HG03135 (cell line): ENCODE data around the gene CAMKV.
"Not testable (repeated sequence)": the region's sequence is repeated elsewhere in the genome, so short reads cannot be mapped to it uniquely, and the experiment has no call there.

Experiments used
- ATAC-seq: cut with Tn5 transposase; IDR thresholded peaks from one replicate; pipeline ENCODE4 v1.9.1; 2021; ENCODE audit warnings: mild to moderate bottlenecking, moderate library complexity; ENCODE audit not compliant: unreplicated experiment

The CAMKV gene

GRCh38 chr3:49869525-49870126 is at the start of gene CAMKV:
Gene CAMKV (minus strand): TSS chr3:49869906. CDS start chr3:49862388, 7,518 bp downstream.
- no peak for ATAC-seq

GRCh38 chr3:49917806-49918590 is 48.3 kb upstream of the CAMKV start:
- not testable (repeated sequence) for ATAC-seq

GRCh38 chr3:49916686-49917085 is 47.0 kb upstream of the CAMKV start:
- no peak for ATAC-seq

DNA sequence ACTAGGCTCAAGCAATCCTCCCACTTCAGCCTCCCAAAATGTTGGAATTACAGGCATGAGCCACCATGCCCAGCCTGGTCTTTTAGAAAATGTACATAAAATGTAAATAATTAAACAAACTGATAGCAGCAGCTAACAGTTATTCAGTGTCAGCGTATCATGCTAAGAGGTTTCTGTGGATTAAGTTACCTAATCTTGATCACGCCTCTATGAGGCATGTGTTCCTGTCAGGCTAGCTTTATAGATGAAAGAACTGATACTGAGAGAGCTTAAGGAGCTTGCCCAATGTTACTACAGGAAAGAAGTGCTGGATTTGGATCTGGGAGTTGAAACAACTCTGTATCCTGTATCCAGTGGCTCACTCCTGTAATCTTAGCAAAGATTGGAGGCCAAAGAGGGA is 45.2 kb upstream of the CAMKV start:
- ATAC-seq = no peak

DNA sequence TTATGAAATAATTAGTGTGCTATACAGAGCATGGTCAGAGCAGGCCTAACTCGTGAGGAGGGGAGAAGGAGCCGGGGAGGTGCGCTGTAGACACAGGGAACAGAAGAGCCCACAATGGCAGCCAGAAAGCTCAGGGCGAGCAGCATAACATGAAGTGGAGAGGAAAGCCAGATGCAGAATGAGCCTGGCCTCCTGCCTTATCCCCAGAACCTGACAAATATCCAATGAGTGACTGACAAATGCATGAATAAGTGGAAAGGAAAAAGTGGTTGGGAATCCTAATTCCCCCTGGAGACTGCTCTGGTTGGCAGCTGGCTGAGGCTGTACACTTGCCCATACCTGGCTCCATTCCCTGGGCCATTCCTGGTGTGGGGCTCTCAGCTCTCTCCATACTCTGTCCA is 43.2 kb upstream of the CAMKV start:
- ATAC-seq = no peak

DNA sequence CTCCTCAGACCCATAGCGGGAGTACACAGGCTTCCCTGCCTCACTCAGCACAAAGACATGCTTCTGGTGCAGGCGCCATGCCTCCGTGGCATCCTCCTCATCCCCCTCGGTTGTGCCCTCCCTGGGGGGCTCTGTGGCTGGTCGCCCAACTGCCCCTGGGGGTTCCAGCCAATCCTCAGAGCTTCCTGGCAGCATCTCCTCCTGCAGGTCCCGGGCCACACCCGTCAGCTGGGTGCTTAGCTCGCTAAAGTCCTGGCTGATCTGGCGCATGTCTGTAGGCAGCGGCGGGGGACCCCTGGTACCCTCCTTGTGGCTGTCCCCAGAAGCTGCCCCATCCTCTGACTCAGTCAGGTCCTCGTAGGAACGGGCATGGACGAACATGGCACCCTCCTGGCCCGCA is 41.9 kb upstream of the CAMKV start:
- no peak for ATAC-seq

DNA sequence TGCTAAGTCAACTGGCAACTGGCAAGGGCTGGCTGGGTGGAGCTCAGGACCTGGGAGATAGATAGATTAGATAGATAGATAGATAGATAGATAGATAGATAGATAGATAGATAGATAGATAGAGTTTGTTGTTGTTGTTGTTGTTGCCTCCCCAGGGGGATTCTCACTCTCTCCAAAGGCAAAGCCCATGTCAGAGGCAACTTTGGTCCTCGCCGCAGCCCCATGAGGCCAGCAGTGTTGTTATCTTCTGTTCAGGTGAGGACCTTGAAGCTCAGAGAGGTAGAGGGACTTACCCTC is 41.4 kb upstream of the CAMKV start:
- ATAC-seq = no peak

DNA sequence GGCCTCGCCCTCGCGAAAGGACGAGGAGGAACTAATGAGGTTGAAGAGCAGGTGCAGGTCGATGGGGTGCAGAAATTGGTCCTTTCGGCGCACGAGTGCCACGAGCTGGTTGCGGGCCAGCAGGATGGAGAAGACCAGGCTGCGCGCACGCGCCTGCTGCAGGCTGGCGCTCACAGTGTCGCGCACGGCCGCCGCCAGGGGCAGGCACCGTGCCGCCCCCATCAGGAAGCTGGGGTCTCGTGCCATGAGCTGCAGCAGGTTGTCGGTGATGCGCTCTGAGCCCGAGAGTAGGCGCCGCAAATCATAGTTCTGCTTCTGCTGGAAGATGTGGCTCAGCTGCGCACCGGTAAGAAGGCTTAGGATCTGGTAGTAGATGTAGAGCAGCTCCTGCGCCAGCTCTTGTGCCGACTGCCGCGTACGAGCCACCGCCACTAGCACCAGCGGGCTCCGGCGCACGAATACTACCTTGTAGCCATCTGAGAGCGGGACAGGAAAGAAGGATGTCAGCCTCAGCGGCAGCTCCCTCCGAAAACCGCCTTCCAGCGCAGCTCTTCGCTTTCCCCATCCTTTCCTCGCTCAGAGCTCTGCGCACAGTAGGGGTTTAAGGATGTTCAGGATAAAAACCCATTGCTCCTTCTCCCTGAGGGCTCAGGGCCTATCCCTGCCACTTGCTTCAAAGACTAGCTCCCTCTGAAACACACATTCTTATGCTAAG is 40.9 kb upstream of the CAMKV start:
- ATAC-seq = no peak

DNA sequence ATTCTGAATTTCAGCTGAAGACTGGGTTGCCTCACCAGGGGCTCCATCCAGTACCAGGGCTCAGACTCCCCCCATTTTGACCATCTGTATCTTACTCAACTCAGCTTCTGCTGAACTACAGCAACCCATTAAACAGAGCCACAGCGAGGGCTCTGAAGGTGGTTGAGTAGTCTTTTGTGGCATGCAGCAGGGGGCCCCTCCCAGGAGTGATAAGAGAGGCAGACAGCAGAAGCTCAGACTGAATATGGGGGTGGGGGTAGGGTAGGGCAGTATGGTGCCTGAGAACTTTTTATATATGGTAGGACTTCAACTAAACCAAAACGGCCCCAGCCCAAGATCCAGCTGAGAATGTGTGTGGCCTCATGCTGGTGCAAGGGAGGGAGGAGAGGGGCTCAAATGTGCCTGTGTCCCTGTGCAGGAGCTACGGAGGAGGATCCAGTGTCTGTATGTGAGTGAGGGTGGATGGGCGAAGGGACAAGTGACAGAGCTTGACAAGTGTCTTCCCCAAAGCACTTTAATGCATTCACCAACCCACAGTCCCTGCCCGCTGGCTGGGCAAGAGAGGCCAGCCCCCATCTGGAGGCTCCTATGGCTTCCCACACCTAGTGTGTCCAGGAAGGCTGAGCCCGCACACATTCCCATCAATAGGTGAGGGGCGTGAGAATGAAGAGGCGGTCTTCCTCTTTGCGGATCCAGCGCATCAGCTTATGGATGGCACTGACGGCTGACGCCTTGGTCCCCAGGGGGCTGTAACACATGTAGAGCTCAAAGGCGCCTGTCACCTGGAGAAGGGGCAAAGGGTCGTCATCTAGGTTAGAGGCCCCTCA is 38.9 kb upstream of the CAMKV start:
- no peak for ATAC-seq

DNA sequence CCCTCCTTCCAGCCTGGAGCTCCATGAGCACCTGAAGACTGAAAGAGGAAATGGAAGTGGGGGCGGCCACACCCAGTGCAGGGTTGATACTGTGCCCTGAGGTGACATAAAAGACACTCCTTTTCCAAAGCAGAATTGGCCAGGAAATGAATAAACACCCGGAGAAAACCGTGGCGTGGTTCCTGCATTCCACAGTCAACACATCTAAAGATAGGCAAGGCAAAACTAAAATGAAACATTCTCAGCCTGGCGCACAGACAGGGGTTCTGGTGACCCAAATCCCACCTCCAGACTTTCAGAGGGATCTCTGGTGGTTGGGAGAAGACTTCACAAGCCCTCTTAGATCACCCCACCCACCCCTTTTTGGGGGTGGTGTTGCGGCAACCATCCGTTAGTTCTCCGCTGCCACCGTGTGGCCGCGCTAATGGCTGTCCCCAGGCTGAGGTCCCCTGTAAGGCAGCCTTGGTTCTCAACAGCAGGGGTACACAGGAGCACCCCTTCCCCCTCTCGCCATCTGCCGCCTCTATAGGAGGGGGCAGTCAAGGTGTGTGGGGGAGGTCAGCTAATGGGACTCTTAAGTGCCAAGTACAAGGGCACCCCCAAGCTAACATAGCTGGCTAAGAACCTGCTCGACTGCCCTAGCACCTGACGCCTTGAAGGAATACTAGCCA is 36.5 kb upstream of the CAMKV start:
- ATAC-seq = no peak

DNA sequence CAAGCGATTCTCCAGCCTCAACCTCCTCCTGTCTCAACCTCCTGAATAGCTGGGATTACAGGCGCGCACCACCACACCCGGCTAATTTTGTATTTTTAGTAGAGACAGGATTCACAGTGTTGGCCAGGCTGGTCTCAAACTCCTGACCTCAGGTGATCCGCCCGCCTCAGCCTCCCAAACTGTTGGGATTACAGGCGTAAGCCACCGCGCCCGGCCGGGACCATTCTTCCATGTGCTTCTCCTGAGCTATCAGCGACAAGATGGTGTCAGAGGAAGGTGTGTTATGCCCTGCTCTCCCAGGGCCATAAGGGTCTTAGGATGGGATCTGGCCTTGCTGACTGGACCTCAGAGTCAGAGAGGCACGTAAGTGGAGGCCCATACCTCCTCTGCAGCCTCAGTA is 34.7 kb upstream of the CAMKV start:
- ATAC-seq = not testable (repeated sequence)

DNA sequence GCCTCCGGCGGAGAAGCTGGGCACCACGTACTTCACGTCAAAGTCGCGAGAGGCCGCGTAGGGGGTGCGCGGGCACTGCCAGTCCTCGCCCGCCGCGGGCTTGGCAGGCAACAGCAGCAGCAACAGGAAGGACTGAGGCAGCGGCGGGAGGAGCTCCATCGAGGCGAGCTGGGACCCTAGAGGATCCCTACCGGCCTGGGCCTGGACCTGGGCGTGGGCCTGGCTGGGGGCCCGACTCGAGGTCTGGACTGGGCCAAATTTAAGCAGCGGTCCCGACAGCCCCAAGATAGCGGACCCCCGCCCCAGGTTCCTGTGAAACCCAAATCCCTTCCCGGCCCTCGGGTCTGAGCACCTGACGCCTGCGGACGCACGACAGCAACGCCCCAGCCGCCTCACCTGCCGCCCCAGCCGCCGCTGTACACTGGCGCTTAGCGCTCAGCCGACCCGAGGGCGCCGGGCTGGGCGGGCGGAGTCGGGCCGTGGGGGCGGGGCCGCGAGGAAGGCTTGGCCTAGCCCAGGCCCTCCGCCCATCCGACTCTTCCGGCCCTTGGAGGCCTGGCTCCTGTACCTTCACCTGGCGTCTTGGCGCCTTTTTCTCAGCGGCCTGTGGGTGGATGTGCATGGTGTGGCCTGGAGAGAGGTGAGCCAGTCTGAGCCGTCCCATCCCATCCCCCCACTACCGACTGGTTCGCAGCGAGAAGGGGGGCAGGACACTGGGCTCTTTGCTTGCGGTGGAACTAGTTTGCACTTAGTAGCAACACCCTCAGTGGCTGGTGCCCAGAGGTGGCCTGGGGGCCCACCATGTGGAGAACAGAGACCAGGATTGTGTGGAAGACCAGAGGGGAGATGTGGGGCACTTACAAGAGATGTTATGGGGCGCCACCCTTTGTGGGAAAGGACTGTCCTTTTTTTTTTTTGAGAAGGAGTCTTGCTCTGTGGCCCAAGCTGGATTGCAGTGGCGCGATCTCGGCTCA is 34.0 kb upstream of the CAMKV start, which contains the start of gene MST1R:
Gene MST1R (minus strand): TSS at position 423 of the 974 bp plus-strand sequence. CDS start 264 bp downstream, at position 159.
- ATAC-seq = peak; percentile 64

GRCh38 chr3:49902511-49903345 is 33.0 kb upstream of the CAMKV start:
- no peak for ATAC-seq

GRCh38 chr3:49901366-49902339 is 31.9 kb upstream of the CAMKV start:
- no peak for ATAC-seq

DNA sequence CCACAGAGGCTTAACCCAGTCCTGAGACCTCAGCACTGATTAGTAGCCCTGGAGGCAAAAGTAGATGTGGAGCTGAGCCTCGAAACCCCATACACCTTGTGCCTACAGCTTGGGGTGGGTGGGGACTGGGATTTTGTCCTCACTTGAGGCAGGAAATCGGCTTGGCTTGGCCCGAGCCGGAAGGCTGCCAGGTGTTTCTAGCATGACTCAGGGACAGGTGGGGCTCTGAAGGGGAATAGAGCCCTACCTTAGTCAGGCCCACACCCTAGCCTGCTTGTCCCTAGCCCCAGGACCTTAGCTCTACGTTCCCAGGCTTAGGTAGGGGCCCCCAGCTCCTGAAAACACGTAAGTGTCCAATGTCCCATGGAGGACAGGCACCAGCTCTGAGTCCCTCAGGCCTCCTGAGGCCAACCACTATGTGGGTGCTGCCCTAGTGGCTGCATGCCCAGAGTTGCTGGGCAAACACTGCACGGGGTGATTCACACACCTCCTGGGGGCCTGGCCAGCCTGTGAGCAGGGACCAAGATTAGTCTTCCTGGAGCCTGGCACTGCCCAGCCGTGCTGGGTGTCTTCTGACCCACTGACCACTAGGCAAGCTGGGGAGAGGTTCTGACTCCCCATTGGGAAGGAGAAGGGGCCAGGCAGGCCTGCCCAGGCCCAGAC is 30.9 kb upstream of the CAMKV start:
- ATAC-seq = no peak

GRCh38 chr3:49899815-49900214 is 30.1 kb upstream of the CAMKV start:
- ATAC-seq = no peak

DNA sequence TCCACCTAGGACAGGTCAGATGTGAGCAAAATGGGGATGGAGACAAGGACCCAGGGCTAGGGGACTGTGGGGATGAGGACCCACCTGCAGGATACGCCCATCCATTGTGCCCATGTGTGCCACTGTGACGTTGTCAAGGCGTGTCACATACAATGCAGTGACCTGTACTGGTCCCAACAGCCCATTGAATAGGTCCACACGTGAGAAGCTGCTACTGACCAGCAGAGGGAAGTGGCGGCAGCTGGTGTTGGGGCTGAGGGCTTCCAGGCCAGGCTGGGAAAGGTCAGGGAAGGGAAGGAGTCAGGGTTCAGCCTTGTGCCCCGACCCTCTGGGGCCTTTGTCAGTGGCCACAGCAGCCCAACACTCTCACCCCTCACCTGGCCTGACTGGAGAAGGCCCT is 29.3 kb upstream of the CAMKV start:
- no peak for ATAC-seq
